Measurements from ENCODE around the gene PCP4.

The PCP4 gene

GRCh38 chr21:39851002-39851618, 16.1 kb upstream of the PCP4 start:
- Histone ChIP-seq H3K27me3 (ENCODE audit: insufficient read depth, poor library complexity, severe bottlenecking) (no peaks in the 10 kb centered on the region), H3K9me3 (ENCODE audit: severe bottlenecking) (no peaks in the 10 kb centered on the region), H3K27ac (ENCODE audit: poor library complexity, severe bottlenecking) (no peak overlapping the region), H3K4me3 (ENCODE audit: severe bottlenecking) (no peak overlapping the region), H3K4me1 (ENCODE audit: insufficient read depth, poor library complexity, severe bottlenecking) (no peaks in the 10 kb centered on the region), H3K36me3 (ENCODE audit: low read depth) (no peaks in the 10 kb centered on the region)
- no peak for ATAC-seq (ENCODE audit: low read depth)
- no peak for DNase-seq (ENCODE audit: low spot score)
- no peak for TF ChIP-seq CTCF (IDR thresholded peaks at IDR 0.05; ENCODE audit: poor library complexity, severe bottlenecking)

- ATAC-seq (ENCODE audit: low read depth) (no peak), DNase-seq (ENCODE audit: low spot score) (no peak)
- TF ChIP-seq CTCF (IDR thresholded peaks at IDR 0.05; ENCODE audit: poor library complexity, severe bottlenecking): no peak
- Histone ChIP-seq H3K36me3 (ENCODE audit: low read depth) (no peaks in the 10 kb centered on the region), H3K4me1 (ENCODE audit: insufficient read depth, poor library complexity, severe bottlenecking) (no peaks in the 10 kb centered on the region), H3K9me3 (ENCODE audit: severe bottlenecking) (no peaks in the 10 kb centered on the region), H3K27ac (ENCODE audit: poor library complexity, severe bottlenecking) (no peak overlapping the region), H3K4me3 (ENCODE audit: severe bottlenecking) (no peak overlapping the region), H3K27me3 (ENCODE audit: insufficient read depth, poor library complexity, severe bottlenecking) (no peaks in the 10 kb centered on the region)
Measured at GRCh38 chr21:39852021-39852721, 15.1 kb upstream of the PCP4 start.

- H3K9me3 ChIP-seq (ENCODE audit: severe bottlenecking): no peaks in the 10 kb centered on the region
- no peaks in the 10 kb centered on the region for H3K36me3 ChIP-seq (ENCODE audit: low read depth)
- no peak for TF ChIP-seq CTCF (IDR thresholded peaks at IDR 0.05; ENCODE audit: poor library complexity, severe bottlenecking)
- no peak overlapping the region for H3K27ac ChIP-seq (ENCODE audit: poor library complexity, severe bottlenecking)
- no peaks in the 10 kb centered on the region for H3K4me1 ChIP-seq (ENCODE audit: insufficient read depth, poor library complexity, severe bottlenecking)
- DNase-seq (ENCODE audit: low spot score) (no peak), ATAC-seq (ENCODE audit: low read depth) (no peak)
- H3K27me3 ChIP-seq (ENCODE audit: insufficient read depth, poor library complexity, severe bottlenecking): no peaks in the 10 kb centered on the region
- H3K4me3 ChIP-seq (ENCODE audit: severe bottlenecking): no peak overlapping the region
Measured at GRCh38 chr21:39852726-39853500, 14.3 kb upstream of the PCP4 start.

GRCh38 chr21:39854572-39854971, 12.7 kb upstream of the PCP4 start:
- Histone ChIP-seq H3K4me1 (ENCODE audit: insufficient read depth, poor library complexity, severe bottlenecking) (no peaks in the 10 kb centered on the region), H3K36me3 (ENCODE audit: low read depth) (no peaks in the 10 kb centered on the region), H3K27me3 (ENCODE audit: insufficient read depth, poor library complexity, severe bottlenecking) (no peaks in the 10 kb centered on the region), H3K9me3 (ENCODE audit: severe bottlenecking) (no peaks in the 10 kb centered on the region), H3K27ac (ENCODE audit: poor library complexity, severe bottlenecking) (no peak overlapping the region), H3K4me3 (ENCODE audit: severe bottlenecking) (no peak overlapping the region)
- TF ChIP-seq CTCF (IDR thresholded peaks at IDR 0.05; ENCODE audit: poor library complexity, severe bottlenecking): no peak
- no peak for ATAC-seq (ENCODE audit: low read depth)
- DNase-seq (ENCODE audit: low spot score): no peak

All from RWPE2 (cell line).